Stimulated activated CD4-positive, alpha-beta T cell treated with anti-CD3 and anti-CD28 coated beads, TNF-alpha, amount 100 ng/mL, for 48 hours (primary cell): ENCODE data around the gene LRSAM1.

ENCODE experiments used
- DNase-seq, 3 donors: peaks; one replicate each; pipeline ENCODE4 v3.0.0-alpha.2; 2020; ENCODE audit warnings: low read depth in 3 of 3

Gene LRSAM1

DNA sequence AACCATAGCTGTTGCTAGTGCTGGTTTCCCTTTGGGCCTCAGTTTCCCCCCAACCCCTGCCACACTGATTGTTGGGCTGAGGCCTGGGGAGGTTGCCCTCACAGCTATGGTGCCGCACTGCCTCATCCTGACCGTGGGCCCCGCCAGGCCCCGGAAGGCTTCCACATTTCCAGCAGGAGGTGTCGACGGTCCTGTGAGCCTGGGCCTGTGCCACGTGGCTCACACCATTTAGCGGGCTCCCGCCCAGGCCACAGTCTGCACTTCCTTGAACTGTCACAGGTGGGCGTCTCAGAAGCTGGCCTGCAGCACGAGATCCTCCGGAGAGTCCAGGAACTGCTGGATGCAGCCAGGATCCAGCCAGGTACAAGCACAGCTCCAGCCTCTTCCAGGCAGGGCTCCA, 45.7 kb downstream of the LRSAM1 start:
- DNase-seq = no peak

DNA sequence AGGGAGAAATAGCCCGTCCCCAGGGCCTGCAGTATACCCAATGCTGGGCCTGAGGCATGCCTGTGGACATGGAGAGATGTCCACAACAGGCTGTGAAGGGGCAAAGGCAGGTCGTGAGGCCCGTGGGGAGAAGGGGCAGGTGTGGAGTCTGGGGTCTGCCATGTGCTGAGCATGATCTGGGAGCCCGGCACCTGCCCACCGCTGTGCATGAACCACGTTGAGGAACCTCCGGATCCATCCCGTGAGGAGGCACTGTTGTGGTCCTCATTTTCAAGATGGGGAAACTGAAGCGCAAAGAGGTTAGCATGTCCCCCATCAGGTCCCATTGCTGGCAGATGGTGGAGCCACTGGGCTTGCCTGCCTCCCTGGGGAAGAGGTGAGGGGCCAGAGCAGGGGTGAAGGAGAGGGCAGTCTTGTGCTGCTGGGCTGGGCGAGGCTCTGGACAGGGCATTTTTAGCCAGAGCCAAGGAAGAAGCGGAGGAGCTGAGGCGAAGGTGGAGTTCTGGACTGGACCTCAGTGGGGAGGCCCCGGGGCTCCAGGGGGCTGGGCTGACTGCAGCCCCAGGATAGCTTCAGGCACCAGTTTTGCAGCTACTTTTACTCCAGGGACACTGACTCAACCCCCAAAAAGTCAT, 46.5 kb downstream of the LRSAM1 start:
- no peak for DNase-seq

GRCh38 chr9:127498298-127498697, 47.0 kb downstream of the LRSAM1 start:
- no peak for DNase-seq

DNA sequence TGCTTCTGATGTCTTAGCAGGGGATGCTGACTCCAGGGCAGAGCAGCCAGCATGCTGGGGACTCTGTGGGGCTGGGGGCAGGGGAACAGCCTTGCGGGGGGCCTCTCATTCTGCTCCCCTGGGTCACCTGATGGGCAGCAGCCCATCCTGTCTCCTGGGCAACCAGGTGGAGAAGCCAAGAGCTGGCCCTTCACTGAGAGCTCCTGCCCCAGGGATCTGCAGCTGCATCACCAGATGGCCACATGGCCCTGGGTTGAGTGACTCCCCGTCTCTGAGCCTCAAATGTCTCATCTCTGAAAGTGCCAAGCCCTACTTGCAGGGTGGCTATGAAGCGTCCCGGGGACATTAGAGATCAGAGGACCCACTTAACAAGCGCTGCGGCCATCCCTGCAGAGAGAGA, 49.1 kb downstream of the LRSAM1 start:
- no peak for DNase-seq

GRCh38 chr9:127500862-127501261, 49.6 kb downstream of the LRSAM1 start:
- DNase-seq = no peak

DNA sequence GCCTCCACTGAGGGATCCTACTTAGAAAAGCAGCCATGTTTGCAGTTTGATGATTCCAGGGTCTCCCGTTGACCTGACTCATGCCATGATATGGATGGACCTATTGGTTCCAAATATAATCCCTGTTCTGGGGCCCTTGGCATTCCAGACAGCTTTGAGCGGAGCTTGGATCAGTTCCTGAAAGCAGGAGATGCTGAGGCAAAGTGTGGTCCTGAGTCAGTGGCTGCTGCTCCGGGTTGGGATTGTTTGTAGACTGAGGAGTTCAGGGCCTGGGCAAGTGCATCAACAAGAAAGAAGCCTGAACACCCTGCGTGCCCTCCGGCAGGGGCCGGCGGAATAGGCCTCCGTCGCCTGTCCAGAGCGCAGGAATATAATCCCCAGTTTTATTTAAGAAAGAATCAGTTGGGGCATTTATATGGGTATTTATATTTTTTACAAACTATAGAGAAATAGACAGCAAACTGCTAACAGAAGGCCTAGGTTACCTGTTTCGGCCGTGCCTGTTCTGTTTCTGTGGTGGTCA, 50.6 kb downstream of the LRSAM1 start:
- no peak for DNase-seq

DNA sequence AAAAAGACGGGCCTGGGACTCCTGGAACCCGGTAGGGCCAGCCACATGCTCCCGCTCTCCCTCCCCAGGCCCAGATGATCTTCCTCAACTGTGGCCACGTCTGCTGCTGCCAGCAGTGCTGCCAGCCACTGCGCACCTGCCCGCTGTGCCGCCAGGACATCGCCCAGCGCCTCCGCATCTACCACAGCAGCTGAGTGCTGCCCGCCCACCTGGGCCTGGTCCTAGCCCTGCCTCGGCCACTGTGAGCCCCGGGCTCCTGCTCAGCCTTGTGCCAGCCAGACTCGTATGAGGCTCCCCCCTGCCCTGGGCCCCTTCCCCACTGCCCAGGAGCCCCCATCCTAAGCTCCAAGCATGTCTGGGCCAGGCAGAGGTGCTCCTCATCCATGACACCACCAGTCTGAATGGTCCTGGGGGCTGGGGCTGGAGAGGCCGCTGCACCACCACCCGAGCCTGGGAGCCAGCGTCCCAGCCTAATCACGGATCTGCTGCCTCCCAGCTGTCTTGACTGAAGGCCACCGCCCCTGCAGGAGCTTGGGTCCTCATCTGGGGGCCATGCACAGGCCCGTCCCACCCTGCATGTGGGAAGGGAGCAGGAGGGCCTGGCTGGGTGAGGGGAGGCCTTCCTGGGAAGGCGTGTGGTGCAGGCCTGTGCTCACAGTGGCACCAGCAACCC, 51.5 kb downstream of the LRSAM1 start:
- DNase-seq = no peak

- DNase-seq = no peak
Measured at GRCh38 chr9:127503379-127503921, 52.1 kb downstream of the LRSAM1 start.

DNA sequence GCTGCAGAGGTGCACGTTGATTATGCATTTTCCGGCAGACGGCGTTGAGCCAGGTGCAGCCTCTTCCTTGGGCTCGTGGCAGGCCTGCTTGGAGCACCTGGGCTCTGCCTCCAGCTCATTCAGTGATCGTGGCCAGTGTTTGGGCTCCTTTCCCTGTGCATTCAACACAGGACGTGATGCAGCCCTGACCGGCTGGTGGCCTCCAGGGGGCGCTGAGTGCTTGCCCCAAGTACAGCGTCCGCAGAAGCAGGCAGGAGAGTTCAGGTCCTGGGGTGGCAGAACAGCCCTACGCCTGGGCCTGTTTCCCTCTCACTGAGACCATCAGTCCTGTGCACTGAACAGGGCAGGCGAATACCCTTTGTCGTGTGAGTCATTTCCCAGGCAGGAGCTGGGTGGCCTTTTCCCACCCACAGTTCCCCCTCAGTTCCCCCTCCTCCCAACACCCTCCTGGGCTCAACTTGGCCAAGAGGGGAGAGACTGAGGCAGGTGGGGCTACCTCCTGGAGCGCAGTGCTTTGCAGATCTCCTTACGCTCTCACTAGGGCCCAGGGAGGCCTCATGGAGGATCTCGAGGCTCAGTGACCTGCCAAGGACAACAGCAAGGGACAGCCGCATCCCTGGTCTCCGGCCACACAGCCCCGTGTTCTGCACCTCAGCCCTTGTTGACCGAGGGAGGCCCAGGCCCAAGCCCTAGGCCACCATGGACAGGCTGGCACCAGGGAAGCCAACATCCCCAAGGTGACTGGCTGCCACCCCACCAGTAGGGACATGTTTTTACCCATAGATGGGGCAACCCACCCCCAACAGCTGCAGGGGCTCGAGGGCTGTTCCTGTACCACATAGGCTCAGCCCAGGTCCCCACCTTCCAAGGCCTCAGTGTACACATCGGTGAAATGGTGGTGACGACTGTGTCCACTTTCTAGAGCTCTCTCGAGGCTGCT, 52.9 kb downstream of the LRSAM1 start:
- peak; percentile 66 to 80 (median 69) for DNase-seq

GRCh38 chr9:127504887-127505251, 53.6 kb downstream of the LRSAM1 start:
- no peak for DNase-seq

DNA sequence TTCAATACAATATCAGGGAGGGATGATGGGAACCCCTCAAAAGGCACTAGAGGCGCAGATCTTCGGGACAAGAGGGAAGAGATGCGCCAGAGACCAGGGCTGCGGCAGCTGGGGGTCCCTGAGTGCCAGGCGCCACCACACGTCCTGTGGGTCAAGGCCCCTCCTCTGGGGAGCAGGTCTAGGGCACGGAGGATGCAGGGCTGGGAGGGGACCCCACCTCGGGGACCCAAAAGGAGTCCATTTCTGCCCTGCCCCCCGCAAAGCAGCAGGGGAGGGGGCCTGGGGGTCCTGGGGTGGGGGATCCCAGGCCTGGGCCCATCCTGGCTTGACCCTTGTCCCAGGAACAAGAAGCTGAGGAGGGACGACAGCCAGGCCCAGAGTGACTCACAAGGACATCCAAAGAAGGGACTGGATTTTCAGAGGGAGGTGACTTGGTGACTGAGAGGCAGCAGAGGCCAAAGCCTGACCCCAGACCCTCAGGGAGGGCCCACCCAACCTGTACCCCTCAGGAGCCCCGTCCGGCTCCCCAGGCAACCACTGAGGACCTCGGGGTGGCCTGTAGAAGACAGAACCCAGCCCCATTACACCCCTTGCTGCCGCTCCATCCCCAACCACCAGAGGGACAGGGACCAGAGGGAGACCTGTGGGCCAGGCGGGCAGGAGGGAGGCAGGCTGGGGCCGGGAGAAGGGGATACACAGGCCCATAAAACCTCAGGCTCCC, 54.2 kb downstream of the LRSAM1 start:
- DNase-seq = peak in 1 of 3 donors; percentile 27

GRCh38 chr9:127506117-127506813, 55.0 kb downstream of the LRSAM1 start:
- DNase-seq = no peak

- no peak for DNase-seq
Measured at GRCh38 chr9:127506814-127507750, 55.8 kb downstream of the LRSAM1 start.

DNA sequence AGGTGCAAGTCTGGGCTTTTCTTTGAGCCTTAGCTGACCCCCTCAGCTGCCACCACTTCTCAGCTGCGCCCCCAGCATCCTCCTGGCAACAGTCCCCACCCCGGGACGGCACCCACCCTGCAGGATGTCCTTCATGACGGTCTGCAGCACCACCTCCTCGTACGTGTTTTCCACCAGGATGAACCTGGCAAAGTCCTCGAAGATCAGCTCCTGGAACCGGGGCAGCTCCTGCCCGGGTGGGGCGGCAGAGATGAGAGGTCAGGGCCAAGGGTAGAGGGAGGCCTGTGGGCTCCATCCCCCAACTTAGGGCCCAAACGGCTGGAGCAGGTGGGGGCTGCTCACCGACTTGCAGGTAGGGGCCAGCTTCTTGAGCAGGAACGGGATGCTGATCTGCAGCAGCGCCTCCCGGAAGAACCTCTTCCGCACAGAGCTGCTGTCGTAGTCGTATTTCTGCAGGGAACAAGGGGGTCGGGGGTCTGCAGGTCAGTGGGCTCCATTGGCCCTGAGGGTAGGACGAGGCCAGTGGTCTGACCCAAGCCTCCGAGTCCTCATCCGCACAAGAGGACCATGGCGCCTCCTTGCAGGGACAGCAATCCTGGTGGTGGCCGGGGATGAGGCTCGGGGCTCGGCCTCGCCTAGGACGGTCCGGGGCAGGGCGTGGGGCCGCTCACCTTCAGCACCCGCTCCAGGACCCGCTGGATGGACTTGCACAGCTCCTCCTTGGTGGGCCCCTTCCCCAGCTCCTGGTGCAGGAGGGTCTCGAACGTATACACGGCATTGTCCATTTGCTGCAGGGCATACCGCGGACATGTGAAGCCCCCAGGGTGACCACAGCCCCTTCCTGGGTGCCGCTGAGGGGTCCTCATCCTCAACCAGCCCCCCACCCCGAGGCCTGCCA, 56.7 kb downstream of the LRSAM1 start:
- no peak for DNase-seq

DNA sequence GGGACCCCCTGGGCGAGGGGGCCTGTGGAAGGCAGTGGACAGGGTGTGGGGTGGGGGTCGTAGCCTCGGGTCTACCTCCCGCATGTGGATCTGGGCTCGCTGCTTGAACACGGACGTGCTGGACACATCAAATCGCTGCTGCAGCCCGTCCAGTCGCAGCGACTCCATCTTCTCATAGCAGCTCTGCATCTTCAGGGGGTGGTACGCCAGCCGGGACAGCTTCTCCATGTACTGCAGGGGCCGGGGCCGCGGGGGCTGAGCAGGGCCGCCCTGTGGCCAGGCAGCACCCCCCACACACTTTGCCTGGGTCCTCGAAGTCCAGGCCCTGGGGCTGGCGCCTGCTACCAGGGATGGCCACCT, 57.6 kb downstream of the LRSAM1 start:
- no peak for DNase-seq

GRCh38 chr9:127509261-127509954, 58.1 kb downstream of the LRSAM1 start:
- no peak for DNase-seq

GRCh38 chr9:127509955-127510299, 58.6 kb downstream of the LRSAM1 start:
- no peak for DNase-seq

GRCh38 chr9:127514468-127514867, 63.2 kb downstream of the LRSAM1 start:
- DNase-seq = no peak
